Keratinocyte (primary cell): ENCODE results near the gene FEM1A.
"Not testable (repeated sequence)": the region's sequence is repeated elsewhere in the genome, so short reads cannot be mapped to it uniquely, and the experiment has no call there.

ENCODE experiments used
- CTCF ChIP-seq, 3 experiments: IDR thresholded peaks in 1 of 3; conservative IDR thresholded peaks in 1 of 3; optimal IDR thresholded peaks in 1 of 3; 2 replicates in 2 of 3; 3 replicates in 1 of 3; pipeline versions ENCODE3 to v1.5.1; 2011; ENCODE audit warnings: low read length in 3 of 3, mild to moderate bottlenecking in 3 of 3, moderate library complexity in 2 of 3, control low read depth in 1 of 3, inconsistent platforms in 1 of 3; ENCODE audit not compliant: insufficient read depth in 2 of 3; ENCODE audit errors: extremely low read depth in 1 of 3
- EZH2 ChIP-seq: IDR thresholded peaks from one replicate; pipeline ENCODE4 v1.6.1; 2012; ENCODE audit warnings: inconsistent platforms, mild to moderate bottlenecking, low read length, moderate library complexity

- not testable (repeated sequence) for TF ChIP-seq CTCF (optimal IDR thresholded peaks at IDR 0.05 in 1 of 3, IDR thresholded peaks at IDR 0.05 in 1 of 3, conservative IDR thresholded peaks at IDR 0.05 in 1 of 3; ENCODE audit: extremely low read depth in 1 of 3, insufficient read depth in 2 of 3, low read length in 3 of 3); EZH2
Measured at GRCh38 chr19:4792019-4792865, 708 bp downstream of the FEM1A start.
